Measurements from ENCODE around the gene KLC1.
A peak's percentile ranks its signal among the peaks of the same experiment; 100 is the strongest.

DNA sequence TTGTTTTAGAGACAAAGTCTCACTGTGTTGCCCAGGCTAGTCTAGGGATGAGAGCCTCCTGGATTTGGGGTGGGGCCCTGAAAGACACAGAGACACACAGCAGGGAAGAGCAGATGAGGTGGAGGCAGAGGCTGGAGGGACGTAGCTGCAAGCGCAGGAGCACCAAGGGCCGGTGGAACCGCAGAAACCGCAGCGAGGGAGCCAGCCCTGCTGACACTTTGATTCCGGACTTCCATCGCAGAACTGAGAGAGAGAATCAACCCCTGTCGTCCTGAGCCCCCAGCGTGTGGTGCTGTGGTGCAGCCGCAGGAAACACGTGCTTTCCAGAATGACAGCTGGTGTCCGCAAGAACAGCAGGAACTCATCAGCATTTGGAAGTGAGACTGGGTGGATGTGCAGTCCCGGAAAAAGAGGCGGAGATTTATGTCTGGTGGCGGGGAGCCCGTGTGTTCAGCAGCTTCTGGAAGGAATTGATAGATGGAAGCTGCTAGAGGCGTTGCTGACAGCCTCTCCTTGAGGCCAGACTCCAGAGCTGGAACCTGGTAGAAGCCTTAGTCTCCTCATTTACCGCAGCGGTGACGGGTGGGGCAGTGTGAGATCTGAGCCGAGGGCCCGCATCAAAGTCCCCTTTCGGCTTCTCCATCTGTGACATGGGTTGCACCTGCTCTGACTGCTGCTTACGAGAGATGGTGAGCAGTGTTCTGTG is 21.9 kb upstream of the KLC1 start:
- TF ChIP-seq ZNF766 (CRISPR knock-in tag; IDR thresholded peaks at IDR 0.05; ENCODE audit: borderline replicate concordance) (no peak), POLR2A (IDR thresholded peaks at IDR 0.05; ENCODE audit: insufficient read depth in 1 of 2, low read depth in 2 of 2, low read length in 2 of 2) (no peak), RARG (CRISPR knock-in tag; IDR thresholded peaks at IDR 0.05; ENCODE audit: low read depth) (no peak), ARNT2 (CRISPR knock-in tag; IDR thresholded peaks at IDR 0.05; ENCODE audit: low read depth) (no peak), JUNB (CRISPR knock-in tag; IDR thresholded peaks at IDR 0.05; ENCODE audit: borderline replicate concordance) (0 out of 2 replicates have a peak, but pooled peaks have one; percentile 22), HNRNPK (IDR thresholded peaks at IDR 0.05; ENCODE audit: low read depth, low read length, poor library complexity, severe bottlenecking) (no peak), MXI1 (IDR thresholded peaks at IDR 0.05; ENCODE audit: borderline replicate concordance, low read depth, low read length) (peak; percentile 98), ZNF598 (CRISPR knock-in tag; IDR thresholded peaks at IDR 0.05; ENCODE audit: borderline replicate concordance) (no peak), CBX5 (CRISPR knock-in tag; IDR thresholded peaks at IDR 0.05; ENCODE audit: borderline replicate concordance) (no peak), FOXA3 (CRISPR knock-in tag; IDR thresholded peaks at IDR 0.05) (no peak), POLR2AphosphoS5 (IDR thresholded peaks at IDR 0.05; ENCODE audit: low read depth, low read length) (no peak), CSRNP2 (CRISPR knock-in tag; conservative IDR thresholded peaks at IDR 0.05; ENCODE audit: low read depth) (no peak)
- TF ChIP-seq, protein P1, sequence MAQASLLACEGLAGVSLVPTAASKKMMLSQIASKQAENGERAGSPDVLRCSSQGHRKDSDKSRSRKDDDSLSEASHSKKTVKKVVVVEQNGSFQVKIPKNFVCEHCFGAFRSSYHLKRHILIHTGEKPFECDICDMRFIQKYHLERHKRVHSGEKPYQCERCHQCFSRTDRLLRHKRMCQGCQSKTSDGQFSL (CRISPR knock-in tag; IDR thresholded peaks at IDR 0.05): no peak
- TF ChIP-seq, protein P2, sequence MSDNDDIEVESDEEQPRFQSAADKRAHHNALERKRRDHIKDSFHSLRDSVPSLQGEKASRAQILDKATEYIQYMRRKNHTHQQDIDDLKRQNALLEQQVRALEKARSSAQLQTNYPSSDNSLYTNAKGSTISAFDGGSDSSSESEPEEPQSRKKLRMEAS (IDR thresholded peaks at IDR 0.05): peak; percentile 96

Measured in HepG2 (cell line).